Measurements from ENCODE around the gene GRM1. TPM values are rescaled to one million over a fixed set of nuclear protein-coding genes. Genes with fewer than 3 reads are reported as not detected.
A peak's percentile ranks its signal among the peaks of the same experiment; 100 is the strongest.

Gene GRM1
- total and polyA plus RNA-seq, 4 donors: 0.02 to 0.12 (median 0.06) TPM

DNA sequence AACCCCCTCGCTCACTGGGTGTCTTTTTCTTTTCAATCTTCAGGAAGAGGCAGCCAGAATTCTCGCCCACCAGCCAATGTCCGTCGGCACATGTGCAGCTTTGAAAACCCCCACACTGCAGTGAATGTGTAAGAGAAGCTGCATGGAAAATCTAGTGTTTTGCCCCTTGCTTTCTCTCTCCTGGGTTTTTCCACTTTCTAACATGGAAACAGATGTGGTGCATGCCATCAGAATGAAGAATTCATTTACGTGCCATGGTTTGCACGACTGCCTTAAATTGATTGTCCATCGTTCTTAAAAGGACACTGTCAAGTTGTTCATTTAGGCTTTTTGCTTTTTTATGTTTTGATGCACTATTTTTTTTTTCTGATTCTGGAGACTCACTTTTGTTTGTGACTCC lies 397.7 kb downstream of the GRM1 start:
- no peak for ATAC-seq (ENCODE audit: insufficient read depth, low FRiP score)
- TF ChIP-seq, protein P1, sequence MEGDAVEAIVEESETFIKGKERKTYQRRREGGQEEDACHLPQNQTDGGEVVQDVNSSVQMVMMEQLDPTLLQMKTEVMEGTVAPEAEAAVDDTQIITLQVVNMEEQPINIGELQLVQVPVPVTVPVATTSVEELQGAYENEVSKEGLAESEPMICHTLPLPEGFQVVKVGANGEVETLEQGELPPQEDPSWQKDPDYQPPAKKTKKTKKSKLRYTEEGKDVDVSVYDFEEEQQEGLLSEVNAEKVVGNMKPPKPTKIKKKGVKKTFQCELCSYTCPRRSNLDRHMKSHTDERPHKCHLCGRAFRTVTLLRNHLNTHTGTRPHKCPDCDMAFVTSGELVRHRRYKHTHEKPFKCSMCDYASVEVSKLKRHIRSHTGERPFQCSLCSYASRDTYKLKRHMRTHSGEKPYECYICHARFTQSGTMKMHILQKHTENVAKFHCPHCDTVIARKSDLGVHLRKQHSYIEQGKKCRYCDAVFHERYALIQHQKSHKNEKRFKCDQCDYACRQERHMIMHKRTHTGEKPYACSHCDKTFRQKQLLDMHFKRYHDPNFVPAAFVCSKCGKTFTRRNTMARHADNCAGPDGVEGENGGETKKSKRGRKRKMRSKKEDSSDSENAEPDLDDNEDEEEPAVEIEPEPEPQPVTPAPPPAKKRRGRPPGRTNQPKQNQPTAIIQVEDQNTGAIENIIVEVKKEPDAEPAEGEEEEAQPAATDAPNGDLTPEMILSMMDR (IDR thresholded peaks at IDR 0.05; ENCODE audit: control extremely low read depth, extremely low read depth): no peak
- Histone ChIP-seq H3K9me3 (ENCODE audit: control insufficient read depth in 4 of 4, insufficient read depth in 3 of 4, low read length in 3 of 4) (no peaks in the 10 kb centered on the region), H3K27ac (ENCODE audit: low read depth in 1 of 2, low read length in 1 of 2) (no peak overlapping the region), H3K4me3 (no peak overlapping the region), H3K27me3 (ENCODE audit: control insufficient read depth in 3 of 3, insufficient read depth in 3 of 3, low read length in 2 of 3) (no peaks in the 10 kb centered on the region), H3K36me3 (ENCODE audit: control insufficient read depth in 4 of 4, insufficient read depth in 4 of 4, low read length in 4 of 4) (no peaks in the 10 kb centered on the region), H3K4me1 (ENCODE audit: control insufficient read depth in 5 of 5, insufficient read depth in 5 of 5, low read length in 5 of 5) (no peaks in the 10 kb centered on the region), H3K9ac (ENCODE audit: insufficient read depth in 1 of 2, low read length in 2 of 2) (no peak overlapping the region)
- WGBS, 2 donors: 89 to 95% methylated on average over 7 of the region's 7 CpGs
- DNase-seq: no peak

DNA sequence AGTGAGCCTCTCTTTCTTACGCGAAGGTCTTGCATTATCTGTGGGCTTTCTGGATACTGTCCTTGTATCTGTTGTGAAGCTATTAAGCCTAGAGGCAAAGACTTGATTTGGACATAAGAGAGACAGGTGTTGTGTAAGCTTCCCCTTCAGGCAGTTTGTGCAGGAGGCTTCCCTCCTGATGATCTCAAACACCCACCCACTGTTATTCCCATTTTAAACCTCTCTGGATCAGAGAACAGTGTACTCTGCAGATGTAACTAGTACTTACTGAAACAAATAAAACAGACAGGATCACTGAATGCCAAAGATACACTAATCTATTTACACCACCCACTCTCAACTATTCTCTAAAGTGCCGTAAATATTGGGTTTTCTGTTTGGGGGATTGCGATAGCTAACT lies 401.0 kb downstream of the GRM1 start:
- H3K27ac ChIP-seq (ENCODE audit: low read depth in 1 of 2, low read length in 1 of 2): no peak overlapping the region
- no peak overlapping the region for H3K4me3 ChIP-seq
- H3K4me1 ChIP-seq (ENCODE audit: control insufficient read depth in 5 of 5, insufficient read depth in 5 of 5, low read length in 5 of 5): peaks cover 0 to 7% (median 0%) of the 10 kb centered on the region in 5 donors
- no peak overlapping the region for H3K9ac ChIP-seq (ENCODE audit: insufficient read depth in 1 of 2, low read length in 2 of 2)
- ATAC-seq (ENCODE audit: insufficient read depth, low FRiP score) (no peak), DNase-seq (no peak)
- TF ChIP-seq, protein P1 (IDR thresholded peaks at IDR 0.05; ENCODE audit: control extremely low read depth, extremely low read depth): no peak
- no peaks in the 10 kb centered on the region for H3K9me3 ChIP-seq (ENCODE audit: control insufficient read depth in 4 of 4, insufficient read depth in 3 of 4, low read length in 3 of 4)
- H3K36me3 ChIP-seq (ENCODE audit: control insufficient read depth in 4 of 4, insufficient read depth in 4 of 4, low read length in 4 of 4): no peaks in the 10 kb centered on the region
- H3K27me3 ChIP-seq (ENCODE audit: control insufficient read depth in 3 of 3, insufficient read depth in 3 of 3, low read length in 2 of 3): no peaks in the 10 kb centered on the region
- WGBS, 2 donors: 91 to 96% methylated on average over 4 of the region's 4 CpGs

DNA sequence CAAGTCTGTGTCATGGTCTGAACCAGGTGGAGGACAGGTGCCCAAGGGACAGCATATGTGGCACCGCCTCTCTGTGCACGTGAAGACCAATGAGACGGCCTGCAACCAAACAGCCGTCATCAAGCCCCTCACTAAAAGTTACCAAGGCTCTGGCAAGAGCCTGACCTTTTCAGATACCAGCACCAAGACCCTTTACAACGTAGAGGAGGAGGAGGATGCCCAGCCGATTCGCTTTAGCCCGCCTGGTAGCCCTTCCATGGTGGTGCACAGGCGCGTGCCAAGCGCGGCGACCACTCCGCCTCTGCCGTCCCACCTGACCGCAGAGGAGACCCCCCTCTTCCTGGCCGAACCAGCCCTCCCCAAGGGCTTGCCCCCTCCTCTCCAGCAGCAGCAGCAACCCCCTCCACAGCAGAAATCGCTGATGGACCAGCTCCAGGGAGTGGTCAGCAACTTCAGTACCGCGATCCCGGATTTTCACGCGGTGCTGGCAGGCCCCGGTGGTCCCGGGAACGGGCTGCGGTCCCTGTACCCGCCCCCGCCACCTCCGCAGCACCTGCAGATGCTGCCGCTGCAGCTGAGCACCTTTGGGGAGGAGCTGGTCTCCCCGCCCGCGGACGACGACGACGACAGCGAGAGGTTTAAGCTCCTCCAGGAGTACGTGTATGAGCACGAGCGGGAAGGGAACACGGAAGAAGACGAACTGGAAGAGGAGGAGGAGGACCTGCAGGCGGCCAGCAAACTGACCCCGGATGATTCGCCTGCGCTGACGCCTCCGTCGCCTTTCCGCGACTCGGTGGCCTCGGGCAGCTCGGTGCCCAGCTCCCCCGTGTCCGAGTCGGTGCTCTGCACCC lies 405.2 kb downstream of the GRM1 start:
- Histone ChIP-seq H3K27me3 (ENCODE audit: control insufficient read depth in 3 of 3, insufficient read depth in 3 of 3, low read length in 2 of 3) (peaks cover 0 to 3% (median 0%) of the 10 kb centered on the region in 3 donors), H3K4me1 (ENCODE audit: control insufficient read depth in 5 of 5, insufficient read depth in 5 of 5, low read length in 5 of 5) (peaks cover 0 to 7% (median 0%) of the 10 kb centered on the region in 5 donors), H3K4me3 (peak overlapping the region; percentile 5), H3K9me3 (ENCODE audit: control insufficient read depth in 4 of 4, insufficient read depth in 3 of 4, low read length in 3 of 4) (peaks cover 0 to 3% (median 0%) of the 10 kb centered on the region in 4 donors), H3K36me3 (ENCODE audit: control insufficient read depth in 4 of 4, insufficient read depth in 4 of 4, low read length in 4 of 4) (no peaks in the 10 kb centered on the region), H3K9ac (ENCODE audit: insufficient read depth in 1 of 2, low read length in 2 of 2) (peak overlapping the region in 1 of 2 donors; percentile 69), H3K27ac (ENCODE audit: low read depth in 1 of 2, low read length in 1 of 2) (no peak overlapping the region)
- DNase-seq: peak in 2 of 3 donors; percentile 18 to 30
- 11 to 12% methylated on average over 58 to 59 of the region's 59 CpGs for WGBS, 2 donors
- TF ChIP-seq, protein P1 (IDR thresholded peaks at IDR 0.05; ENCODE audit: control extremely low read depth, extremely low read depth): no peak
- ATAC-seq (ENCODE audit: insufficient read depth, low FRiP score): peak; percentile 42

Measured in lung (tissue), 12 donors.